ENCODE measurements around the gene COL16A1. TPM values are rescaled to one million over a fixed set of nuclear protein-coding genes. Genes with fewer than 3 reads are reported as not detected.
A peak's percentile ranks its signal among the peaks of the same experiment; 100 is the strongest.

Gene COL16A1
- total RNA-seq, 1 donor from 2014 or later: 90.7 TPM

GRCh38 chr1:31670593-31670964, 33.2 kb downstream of the COL16A1 start:
- no peak for TF ChIP-seq CTCF (IDR thresholded peaks at IDR 0.05)
- H3K27ac Mint-ChIP-seq (ENCODE audit: unreplicated experiment): peak overlapping the region; percentile 84
- no peak for DNase-seq (ENCODE audit: extremely low spot score, unreplicated experiment)
- no peaks in the 10 kb centered on the region for H3K36me3 Mint-ChIP-seq (ENCODE audit: unreplicated experiment)
- H3K4me3 Mint-ChIP-seq (ENCODE audit: unreplicated experiment): no peak overlapping the region
- H3K9me3 Mint-ChIP-seq (ENCODE audit: unreplicated experiment): no peaks in the 10 kb centered on the region
- peaks cover 61% of the 10 kb centered on the region for H3K4me1 Mint-ChIP-seq (ENCODE audit: unreplicated experiment)
- no peaks in the 10 kb centered on the region for H3K27me3 Mint-ChIP-seq (ENCODE audit: unreplicated experiment)

- Mint-ChIP-seq H3K27me3 (ENCODE audit: unreplicated experiment) (no peaks in the 10 kb centered on the region), H3K27ac (ENCODE audit: unreplicated experiment) (peak overlapping the region; percentile 84), H3K9me3 (ENCODE audit: unreplicated experiment) (no peaks in the 10 kb centered on the region), H3K36me3 (ENCODE audit: unreplicated experiment) (no peaks in the 10 kb centered on the region), H3K4me1 (ENCODE audit: unreplicated experiment) (peaks cover 59% of the 10 kb centered on the region), H3K4me3 (ENCODE audit: unreplicated experiment) (peak overlapping the region; percentile 18)
- DNase-seq (ENCODE audit: extremely low spot score, unreplicated experiment): peak; percentile 90
- peak; percentile 13 for TF ChIP-seq CTCF (IDR thresholded peaks at IDR 0.05)
Measured at GRCh38 chr1:31669786-31670592, 33.8 kb downstream of the COL16A1 start.

GRCh38 chr1:31669433-31669785, 34.4 kb downstream of the COL16A1 start:
- peaks cover 54% of the 10 kb centered on the region for H3K4me1 Mint-ChIP-seq (ENCODE audit: unreplicated experiment)
- H3K36me3 Mint-ChIP-seq (ENCODE audit: unreplicated experiment): no peaks in the 10 kb centered on the region
- H3K27ac Mint-ChIP-seq (ENCODE audit: unreplicated experiment): peak overlapping the region; percentile 34
- no peak for TF ChIP-seq CTCF (IDR thresholded peaks at IDR 0.05)
- no peak for DNase-seq (ENCODE audit: extremely low spot score, unreplicated experiment)
- no peaks in the 10 kb centered on the region for H3K27me3 Mint-ChIP-seq (ENCODE audit: unreplicated experiment)
- peak overlapping the region; percentile 18 for H3K4me3 Mint-ChIP-seq (ENCODE audit: unreplicated experiment)
- H3K9me3 Mint-ChIP-seq (ENCODE audit: unreplicated experiment): no peaks in the 10 kb centered on the region

GRCh38 chr1:31668303-31668883, 35.4 kb downstream of the COL16A1 start:
- DNase-seq (ENCODE audit: extremely low spot score, unreplicated experiment): no peak
- peaks cover 52% of the 10 kb centered on the region for H3K4me1 Mint-ChIP-seq (ENCODE audit: unreplicated experiment)
- no peaks in the 10 kb centered on the region for H3K9me3 Mint-ChIP-seq (ENCODE audit: unreplicated experiment)
- no peak overlapping the region for H3K27ac Mint-ChIP-seq (ENCODE audit: unreplicated experiment)
- no peak overlapping the region for H3K4me3 Mint-ChIP-seq (ENCODE audit: unreplicated experiment)
- no peaks in the 10 kb centered on the region for H3K36me3 Mint-ChIP-seq (ENCODE audit: unreplicated experiment)
- no peaks in the 10 kb centered on the region for H3K27me3 Mint-ChIP-seq (ENCODE audit: unreplicated experiment)
- TF ChIP-seq CTCF (IDR thresholded peaks at IDR 0.05): no peak

- H3K4me1 Mint-ChIP-seq (ENCODE audit: unreplicated experiment): peaks cover 52% of the 10 kb centered on the region
- no peaks in the 10 kb centered on the region for H3K36me3 Mint-ChIP-seq (ENCODE audit: unreplicated experiment)
- no peaks in the 10 kb centered on the region for H3K9me3 Mint-ChIP-seq (ENCODE audit: unreplicated experiment)
- no peak overlapping the region for H3K4me3 Mint-ChIP-seq (ENCODE audit: unreplicated experiment)
- peak overlapping the region; percentile 23 for H3K27ac Mint-ChIP-seq (ENCODE audit: unreplicated experiment)
- no peak for TF ChIP-seq CTCF (IDR thresholded peaks at IDR 0.05)
- H3K27me3 Mint-ChIP-seq (ENCODE audit: unreplicated experiment): no peaks in the 10 kb centered on the region
- DNase-seq (ENCODE audit: extremely low spot score, unreplicated experiment): no peak
Measured at GRCh38 chr1:31667065-31667785, 36.6 kb downstream of the COL16A1 start.
